Stimulated activated CD4-positive, alpha-beta T cell treated with anti-CD3 and anti-CD28 coated beads, TNF-alpha, amount 100 ng/mL, for 48 hours (primary cell): Measurements from ENCODE around the gene CCDC117.

ENCODE experiments used
- DNase-seq, 3 donors: peaks; one replicate each; pipeline ENCODE4 v3.0.0-alpha.2; 2020; ENCODE audit warnings: low read depth in 3 of 3

CCDC117 gene

GRCh38 chr22:28830441-28830840, 57.9 kb downstream of the CCDC117 start:
- DNase-seq: no peak

- no peak for DNase-seq
These were observed 58.9 kb downstream of the CCDC117 start for GRCh38 chr22:28831140-28832072.

GRCh38 chr22:28832731-28833130, 60.2 kb downstream of the CCDC117 start:
- DNase-seq: no peak

- DNase-seq: no peak
These were observed 60.9 kb downstream of the CCDC117 start for GRCh38 chr22:28833276-28833923.

- DNase-seq: no peak
These were observed 63.2 kb downstream of the CCDC117 start for GRCh38 chr22:28835630-28836189.

- DNase-seq: no peak
These were observed 65.1 kb downstream of the CCDC117 start for GRCh38 chr22:28837640-28838039.
